Thyroid gland (tissue), 4 donors: ENCODE measurements around the gene SZRD1.

ENCODE experiments used
- POLR2A ChIP-seq, 2 donors: fragments of 450-650 bp; IDR thresholded peaks; one replicate each; pipeline ENCODE4 v1.6.1; 2017; ENCODE audit warnings: antibody characterized with exemption in 2 of 2, mild to moderate bottlenecking in 2 of 2, moderate library complexity in 1 of 2
- TF ChIP-seq, protein P1 (sequence below), 6 experiments: fragments of 200-600 bp in 3 of 6; fragments of 450-650 bp in 3 of 6; sonication (generic) in 3 of 6; IDR thresholded peaks; one replicate each; pipeline ENCODE4 v1.5.1; 2016 to 2019; ENCODE audit warnings: antibody characterized with exemption in 6 of 6, mild to moderate bottlenecking in 2 of 6, inconsistent platforms in 1 of 6, moderate library complexity in 1 of 6

DNA sequence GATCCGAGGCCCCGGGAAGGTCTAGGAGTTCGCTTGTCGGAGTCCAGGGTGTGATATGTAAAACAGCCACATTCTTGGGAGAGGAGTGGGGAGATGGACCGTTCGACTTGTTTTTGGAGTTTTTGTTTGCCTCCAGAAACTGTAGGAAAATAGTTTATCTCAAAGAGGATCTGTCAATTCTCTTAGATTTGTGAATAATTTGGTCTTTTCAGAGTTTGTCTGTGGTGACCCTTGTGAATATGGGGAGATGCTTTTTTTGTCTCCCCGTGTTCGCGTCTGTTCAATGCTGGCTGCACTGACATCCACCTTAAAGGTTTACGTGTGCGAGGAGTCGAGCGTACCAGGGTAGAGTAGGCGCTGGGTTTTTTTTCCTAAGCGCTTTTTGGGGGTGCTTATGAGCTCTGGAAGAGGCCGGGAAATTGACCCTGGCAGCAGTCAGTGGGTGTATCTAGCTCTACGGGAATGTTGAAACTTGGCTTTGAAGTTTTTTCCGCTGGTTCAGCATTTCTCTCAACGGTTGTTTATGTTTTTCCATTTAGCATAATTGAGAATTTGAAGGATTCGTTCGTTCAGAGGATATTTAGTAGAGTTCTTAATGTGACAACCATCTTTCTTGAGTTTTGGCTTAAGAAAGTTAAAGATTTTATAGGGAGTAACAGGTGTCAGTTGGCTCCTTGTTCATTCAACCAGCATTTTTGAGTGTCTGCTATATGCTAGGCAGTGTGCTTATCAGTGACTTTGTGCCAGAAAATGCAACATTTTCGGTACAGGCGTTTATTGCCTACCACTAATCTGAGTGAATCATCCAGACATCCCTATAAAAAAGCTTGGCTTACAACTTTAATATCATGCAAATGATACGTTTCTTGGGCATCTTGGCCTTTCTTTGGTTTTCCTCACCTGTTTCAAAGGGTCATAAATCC is 1.2 kb downstream of the SZRD1 start:
- TF ChIP-seq, protein P1, sequence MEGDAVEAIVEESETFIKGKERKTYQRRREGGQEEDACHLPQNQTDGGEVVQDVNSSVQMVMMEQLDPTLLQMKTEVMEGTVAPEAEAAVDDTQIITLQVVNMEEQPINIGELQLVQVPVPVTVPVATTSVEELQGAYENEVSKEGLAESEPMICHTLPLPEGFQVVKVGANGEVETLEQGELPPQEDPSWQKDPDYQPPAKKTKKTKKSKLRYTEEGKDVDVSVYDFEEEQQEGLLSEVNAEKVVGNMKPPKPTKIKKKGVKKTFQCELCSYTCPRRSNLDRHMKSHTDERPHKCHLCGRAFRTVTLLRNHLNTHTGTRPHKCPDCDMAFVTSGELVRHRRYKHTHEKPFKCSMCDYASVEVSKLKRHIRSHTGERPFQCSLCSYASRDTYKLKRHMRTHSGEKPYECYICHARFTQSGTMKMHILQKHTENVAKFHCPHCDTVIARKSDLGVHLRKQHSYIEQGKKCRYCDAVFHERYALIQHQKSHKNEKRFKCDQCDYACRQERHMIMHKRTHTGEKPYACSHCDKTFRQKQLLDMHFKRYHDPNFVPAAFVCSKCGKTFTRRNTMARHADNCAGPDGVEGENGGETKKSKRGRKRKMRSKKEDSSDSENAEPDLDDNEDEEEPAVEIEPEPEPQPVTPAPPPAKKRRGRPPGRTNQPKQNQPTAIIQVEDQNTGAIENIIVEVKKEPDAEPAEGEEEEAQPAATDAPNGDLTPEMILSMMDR (IDR thresholded peaks at IDR 0.05): no peak
- no peak for TF ChIP-seq POLR2A (IDR thresholded peaks at IDR 0.05)
